Neural progenitor cell (in vitro differentiated cells): ENCODE results near the gene RSPO1. TPM values are rescaled to one million over a fixed set of nuclear protein-coding genes. Genes with fewer than 3 reads are reported as not detected.
"Not testable (repeated sequence)": the region's sequence is repeated elsewhere in the genome, so short reads cannot be mapped to it uniquely, and the experiment has no call there.

Experiments used
- DNase-seq: peaks from one replicate; pipeline ENCODE4 v3.0.0-alpha.2; 2016; ENCODE audit warnings: low spot score
- H2AFZ ChIP-seq: fragments of 200-600 bp; sonication (generic); replicated peaks from 2 replicates; pipeline ENCODE4 v1.6.1; 2016; ENCODE audit warnings: antibody characterized with exemption
- H3F3A ChIP-seq: fragments of 200-600 bp; sonication (generic); 2 replicates; pipeline ENCODE4 v1.6.1; 2016; ENCODE audit warnings: antibody characterized with exemption, low read depth
- H3K27ac ChIP-seq: fragments of 200-600 bp; sonication (generic); 2 replicates; pipeline ENCODE4 v1.5.1; 2016; ENCODE audit warnings: mild to moderate bottlenecking
- H3K27me3 ChIP-seq: fragments of 200-600 bp; sonication (generic); 2 replicates; pipeline ENCODE4 v1.6.1; 2016; ENCODE audit warnings: mild to moderate bottlenecking, moderate library complexity
- H3K36me3 ChIP-seq: fragments of 200-600 bp; sonication (generic); 2 replicates; pipeline ENCODE4 v1.5.1; 2016
- H3K4me1 ChIP-seq: fragments of 200-600 bp; sonication (generic); 2 replicates; pipeline ENCODE4 v1.6.1; 2016; ENCODE audit warnings: mixed run types
- H3K4me2 ChIP-seq: fragments of 200-600 bp; sonication (generic); 2 replicates; pipeline ENCODE4 v1.6.1; 2016
- H3K4me3 ChIP-seq: fragments of 200-600 bp; sonication (generic); 2 replicates; pipeline ENCODE4 v1.5.1; 2016
- H3K79me2 ChIP-seq: fragments of 200-600 bp; sonication (generic); 2 replicates; pipeline ENCODE4 v1.6.1; 2016; ENCODE audit warnings: low read depth
- H3K9ac ChIP-seq: fragments of 200-600 bp; sonication (generic); 2 replicates; pipeline ENCODE4 v1.6.1; 2016
- H3K9me3 ChIP-seq: fragments of 200-600 bp; sonication (generic); 2 replicates; pipeline ENCODE4 v1.5.1; 2016; ENCODE audit warnings: low read depth
- H4K20me1 ChIP-seq: fragments of 200-600 bp; sonication (generic); 2 replicates; pipeline ENCODE4 v1.6.1; 2016; ENCODE audit warnings: low read depth
- H3K27ac Mint-ChIP-seq: 3 replicates; pipeline ENCODE4 v1.8.0; 2021; ENCODE audit warnings: mixed read lengths
- H3K27me3 Mint-ChIP-seq: 2 replicates; pipeline ENCODE4 v1.8.0; 2022; ENCODE audit warnings: low read depth, mild to moderate bottlenecking, inconsistent platforms, moderate library complexity, mixed read lengths; ENCODE audit not compliant: insufficient read depth
- H3K36me3 Mint-ChIP-seq: 3 replicates; pipeline ENCODE4 v1.8.0; 2021; ENCODE audit warnings: mixed read lengths
- H3K4me1 Mint-ChIP-seq: 3 replicates; pipeline ENCODE4 v1.8.0; 2021; ENCODE audit warnings: mixed read lengths
- H3K4me3 Mint-ChIP-seq: 3 replicates; pipeline ENCODE4 v1.8.0; 2021; ENCODE audit warnings: mild to moderate bottlenecking, moderate library complexity, mixed read lengths
- H3K9me3 Mint-ChIP-seq: 3 replicates; pipeline ENCODE4 v1.8.0; 2020; ENCODE audit warnings: mixed read lengths
- EZH2 ChIP-seq: fragments of 200-600 bp; sonication (generic); IDR thresholded peaks from 2 replicates; pipeline ENCODE4 v1.6.1; 2017; ENCODE audit warnings: antibody characterized with exemption, mild to moderate bottlenecking, moderate library complexity
- EZH2phosphoT487 ChIP-seq: fragments of 200-600 bp; sonication (generic); IDR thresholded peaks from 2 replicates; pipeline ENCODE4 v1.6.1; 2017; ENCODE audit warnings: antibody characterized with exemption
- total RNA-seq: library from RNA; depleted of rRNA; stranded (reverse); fragments of >200 nt; gene quantifications from 2 replicates; pipeline ENCODE4 v1.2.3, GENCODE V29; 2015; ENCODE audit warnings: low replicate concordance
- TF ChIP-seq, protein P1 (sequence below): fragments of 200-600 bp; sonication (generic); IDR thresholded peaks from 2 replicates; pipeline ENCODE4 v1.5.1; 2017; ENCODE audit warnings: antibody characterized with exemption, mild to moderate bottlenecking

RSPO1 gene, protein sequence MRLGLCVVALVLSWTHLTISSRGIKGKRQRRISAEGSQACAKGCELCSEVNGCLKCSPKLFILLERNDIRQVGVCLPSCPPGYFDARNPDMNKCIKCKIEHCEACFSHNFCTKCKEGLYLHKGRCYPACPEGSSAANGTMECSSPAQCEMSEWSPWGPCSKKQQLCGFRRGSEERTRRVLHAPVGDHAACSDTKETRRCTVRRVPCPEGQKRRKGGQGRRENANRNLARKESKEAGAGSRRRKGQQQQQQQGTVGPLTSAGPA
- total RNA-seq: 0.67 and 0.93 TPM in 2 replicates

DNA sequence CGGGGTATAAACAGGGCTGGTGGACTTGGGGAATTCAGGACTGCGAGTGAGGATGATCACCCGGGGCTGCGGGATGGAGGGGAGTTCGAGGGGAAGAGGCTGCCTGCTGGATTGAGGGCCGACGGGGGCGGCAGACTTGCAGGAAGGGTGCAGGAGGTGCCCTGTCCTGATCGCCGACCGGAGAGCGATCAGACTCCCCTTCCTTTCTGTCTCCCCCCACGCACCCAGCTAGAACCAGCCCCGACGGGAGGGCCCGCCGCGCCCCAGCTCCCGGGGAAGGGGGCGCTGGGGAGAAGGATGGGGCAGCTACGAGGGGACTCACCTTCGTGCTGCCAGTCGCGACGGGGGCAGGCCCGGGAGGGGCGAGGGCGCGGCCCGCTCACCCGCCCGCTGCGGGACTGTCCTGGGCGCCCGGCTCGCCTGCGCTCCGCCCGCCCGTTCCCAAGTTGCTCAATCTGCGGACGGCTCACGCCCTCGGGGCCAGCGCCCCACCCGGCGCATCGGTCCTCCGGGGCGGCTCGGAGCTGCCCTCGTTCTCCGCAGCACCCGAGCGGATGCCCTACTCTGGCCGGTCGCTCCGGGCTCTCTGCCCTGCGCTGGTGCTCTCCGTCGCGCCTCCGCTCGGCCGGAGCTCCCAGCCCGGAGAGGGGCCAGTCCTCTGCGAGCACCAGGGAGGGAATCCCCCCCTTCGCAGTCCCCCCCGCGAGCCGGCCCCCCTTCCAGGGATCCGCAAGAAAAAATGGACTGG lies at the start of gene RSPO1:
Gene RSPO1 (minus strand): TSS at position 649 of the 748 bp plus-strand sequence. CDS start 5,231 bp downstream, outside the sequence.
- H4K20me1 ChIP-seq: peaks cover 52% of the 10 kb centered on the region
- H3K4me3 ChIP-seq: peak within 1 kb of the TSS; percentile 52
- H3K27me3 ChIP-seq: peaks cover 100% of the 10 kb centered on the region
- H3K27ac Mint-ChIP-seq: peak within 1 kb of the TSS; percentile 75
- TF ChIP-seq, protein P1, sequence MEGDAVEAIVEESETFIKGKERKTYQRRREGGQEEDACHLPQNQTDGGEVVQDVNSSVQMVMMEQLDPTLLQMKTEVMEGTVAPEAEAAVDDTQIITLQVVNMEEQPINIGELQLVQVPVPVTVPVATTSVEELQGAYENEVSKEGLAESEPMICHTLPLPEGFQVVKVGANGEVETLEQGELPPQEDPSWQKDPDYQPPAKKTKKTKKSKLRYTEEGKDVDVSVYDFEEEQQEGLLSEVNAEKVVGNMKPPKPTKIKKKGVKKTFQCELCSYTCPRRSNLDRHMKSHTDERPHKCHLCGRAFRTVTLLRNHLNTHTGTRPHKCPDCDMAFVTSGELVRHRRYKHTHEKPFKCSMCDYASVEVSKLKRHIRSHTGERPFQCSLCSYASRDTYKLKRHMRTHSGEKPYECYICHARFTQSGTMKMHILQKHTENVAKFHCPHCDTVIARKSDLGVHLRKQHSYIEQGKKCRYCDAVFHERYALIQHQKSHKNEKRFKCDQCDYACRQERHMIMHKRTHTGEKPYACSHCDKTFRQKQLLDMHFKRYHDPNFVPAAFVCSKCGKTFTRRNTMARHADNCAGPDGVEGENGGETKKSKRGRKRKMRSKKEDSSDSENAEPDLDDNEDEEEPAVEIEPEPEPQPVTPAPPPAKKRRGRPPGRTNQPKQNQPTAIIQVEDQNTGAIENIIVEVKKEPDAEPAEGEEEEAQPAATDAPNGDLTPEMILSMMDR: peak; percentile 5
- TF ChIP-seq EZH2 (peak; percentile 82), EZH2phosphoT487 (peak; percentile 91)
- peaks cover 64% of the 10 kb centered on the region for H3K4me1 Mint-ChIP-seq
- no peaks in the 10 kb centered on the region for H3K36me3 ChIP-seq
- H3K79me2 ChIP-seq: no peaks in the 10 kb centered on the region
- H3K9me3 Mint-ChIP-seq: peaks cover 2% of the 10 kb centered on the region
- peaks cover 4% of the 10 kb centered on the region for H3K36me3 Mint-ChIP-seq
- H3F3A ChIP-seq: peaks cover 51% of the 10 kb centered on the region
- DNase-seq: peak; percentile 82
- H3K4me1 ChIP-seq: peaks cover 45% of the 10 kb centered on the region
- H2AFZ ChIP-seq: peak within 1 kb of the TSS; percentile 82
- no peaks in the 10 kb centered on the region for H3K9me3 ChIP-seq
- H3K27me3 Mint-ChIP-seq: peaks cover 57% of the 10 kb centered on the region
- H3K4me3 Mint-ChIP-seq: peak within 1 kb of the TSS; percentile 94
- peak within 1 kb of the TSS; percentile 90 for H3K4me2 ChIP-seq
- no peak within 1 kb of the TSS for H3K9ac ChIP-seq
- H3K27ac ChIP-seq: no peak within 1 kb of the TSS

DNA sequence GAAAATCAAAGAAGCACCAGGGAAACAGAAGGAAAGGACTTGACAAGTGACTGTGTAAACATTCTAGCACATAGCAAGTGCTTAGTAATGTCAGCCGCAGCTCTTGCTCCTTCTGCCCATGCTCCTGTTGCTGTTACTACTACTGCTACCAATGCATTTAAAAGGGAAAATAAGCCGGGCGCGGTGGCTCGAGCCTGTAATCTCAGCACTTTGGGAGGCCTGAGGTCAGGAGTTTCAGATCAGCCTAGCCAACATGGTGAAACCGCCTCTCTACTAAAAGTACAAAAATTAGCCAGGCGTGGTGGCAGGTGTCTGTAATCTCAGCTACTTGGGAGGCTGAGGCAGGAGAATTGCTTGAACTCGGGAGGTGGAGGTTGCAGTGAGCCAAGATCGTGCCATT lies 49.5 kb upstream of the RSPO1 start:
- not testable (repeated sequence) for H4K20me1 ChIP-seq, H3K27me3 Mint-ChIP-seq, DNase-seq, H3K9me3 ChIP-seq, H3K27me3 ChIP-seq, H3K27ac ChIP-seq, H3K9me3 Mint-ChIP-seq, H3K4me1 ChIP-seq, H3K9ac ChIP-seq, H3K4me2 ChIP-seq, H3K36me3 ChIP-seq, H3K27ac Mint-ChIP-seq, H3K4me3 Mint-ChIP-seq, H2AFZ ChIP-seq, H3K4me3 ChIP-seq
- Mint-ChIP-seq H3K36me3 (peaks cover 16% of the 10 kb centered on the region), H3K4me1 (peaks cover 13% of the 10 kb centered on the region)
- peaks cover 12% of the 10 kb centered on the region for H3F3A ChIP-seq
- H3K79me2 ChIP-seq: peaks cover 13% of the 10 kb centered on the region

DNA sequence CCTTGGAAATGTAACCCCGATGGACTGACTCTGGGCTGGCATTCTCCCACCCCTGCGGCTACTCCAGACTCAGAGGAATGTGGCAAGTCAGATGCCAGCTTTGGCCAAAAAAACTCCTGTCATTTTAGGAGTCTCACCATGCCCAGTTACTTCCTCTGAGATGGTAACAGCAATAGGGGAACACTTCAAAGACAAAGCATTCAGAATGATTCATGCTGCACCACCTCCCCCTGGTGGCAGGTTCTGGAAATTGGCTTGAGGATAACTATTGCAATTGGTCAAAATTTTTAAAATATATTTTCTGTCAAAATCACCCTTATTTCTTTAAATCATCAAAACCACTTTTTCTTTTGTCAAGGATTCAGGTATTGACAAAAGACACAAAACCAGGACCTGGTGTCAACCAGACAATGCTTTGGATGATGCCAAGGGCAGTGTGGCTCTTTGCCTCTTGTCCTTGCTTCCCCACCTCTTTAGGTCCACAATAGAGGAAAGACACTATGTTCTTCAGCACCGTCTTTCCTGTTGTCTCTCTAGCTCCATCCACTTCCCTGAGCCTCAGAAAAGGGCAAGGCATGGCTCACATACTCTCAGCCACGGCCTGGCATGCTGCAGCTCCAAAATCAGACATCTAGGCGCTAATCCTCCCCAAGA lies 47.8 kb upstream of the RSPO1 start:
- H3K27ac ChIP-seq: no peak overlapping the region
- H3K27ac Mint-ChIP-seq: peak overlapping the region; percentile 4
- peaks cover 12% of the 10 kb centered on the region for H3F3A ChIP-seq
- no peaks in the 10 kb centered on the region for H3K9me3 Mint-ChIP-seq
- no peak overlapping the region for H3K9ac ChIP-seq
- H3K4me2 ChIP-seq: no peak overlapping the region
- no peaks in the 10 kb centered on the region for H3K27me3 ChIP-seq
- no peaks in the 10 kb centered on the region for H3K79me2 ChIP-seq
- peaks cover 6% of the 10 kb centered on the region for H3K36me3 ChIP-seq
- H3K27me3 Mint-ChIP-seq: peaks cover 5% of the 10 kb centered on the region
- H3K4me1 ChIP-seq: no peaks in the 10 kb centered on the region
- no peak overlapping the region for H3K4me3 Mint-ChIP-seq
- TF ChIP-seq EZH2phosphoT487 (no peak), EZH2 (no peak)
- TF ChIP-seq, protein P1: peak; percentile 99
- peaks cover 6% of the 10 kb centered on the region for H3K4me1 Mint-ChIP-seq
- H4K20me1 ChIP-seq: no peaks in the 10 kb centered on the region
- peak; percentile 77 for DNase-seq
- H3K36me3 Mint-ChIP-seq: peaks cover 13% of the 10 kb centered on the region
- no peaks in the 10 kb centered on the region for H3K9me3 ChIP-seq
- H3K4me3 ChIP-seq: no peak overlapping the region
- no peak overlapping the region for H2AFZ ChIP-seq
